Neural cell (in vitro differentiated cells): ENCODE measurements around the gene SPINK6.

ENCODE experiments used
- EP300 ChIP-seq: fragments of 450-650 bp; conservative IDR thresholded peaks from 2 replicates; pipeline ENCODE4 v1.6.1; 2014; ENCODE audit warnings: antibody characterized with exemption, mild to moderate bottlenecking, moderate library complexity; ENCODE audit not compliant: poor library complexity, severe bottlenecking
- POLR2AphosphoS5 ChIP-seq: IDR thresholded peaks from 2 replicates; pipeline ENCODE4 v1.6.1; 2012
- TAF1 ChIP-seq: IDR thresholded peaks from 2 replicates; pipeline ENCODE4 v1.6.1; 2012; ENCODE audit warnings: low read depth
- TF ChIP-seq, protein P1 (sequence below): fragments of 450-650 bp; IDR thresholded peaks from 2 replicates; pipeline ENCODE4 v1.5.1; 2014; ENCODE audit warnings: antibody characterized with exemption, mild to moderate bottlenecking, moderate library complexity; ENCODE audit not compliant: poor library complexity, severe bottlenecking

DNA sequence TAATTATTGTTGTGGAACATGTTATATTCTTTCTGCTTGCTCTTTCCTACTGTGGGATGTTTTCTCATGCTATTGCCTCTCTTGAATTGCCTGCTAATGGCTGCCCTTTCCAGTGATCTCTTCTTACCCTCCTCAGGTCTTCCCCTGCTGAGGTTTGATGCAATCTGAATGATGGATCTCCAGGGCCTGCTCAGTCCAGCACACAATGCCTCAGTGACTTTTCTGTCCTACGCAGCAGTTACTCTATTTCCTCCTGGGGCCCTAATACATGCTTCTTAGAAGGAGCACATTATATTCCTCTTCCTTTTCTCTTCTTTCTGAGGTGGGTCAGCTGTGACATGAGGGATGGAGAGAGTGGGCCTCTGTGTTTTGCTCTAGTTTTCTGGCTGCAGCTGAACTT is 34.6 kb upstream of the SPINK6 start, which contains the start of gene SPINK14:
- TF ChIP-seq, protein P1, sequence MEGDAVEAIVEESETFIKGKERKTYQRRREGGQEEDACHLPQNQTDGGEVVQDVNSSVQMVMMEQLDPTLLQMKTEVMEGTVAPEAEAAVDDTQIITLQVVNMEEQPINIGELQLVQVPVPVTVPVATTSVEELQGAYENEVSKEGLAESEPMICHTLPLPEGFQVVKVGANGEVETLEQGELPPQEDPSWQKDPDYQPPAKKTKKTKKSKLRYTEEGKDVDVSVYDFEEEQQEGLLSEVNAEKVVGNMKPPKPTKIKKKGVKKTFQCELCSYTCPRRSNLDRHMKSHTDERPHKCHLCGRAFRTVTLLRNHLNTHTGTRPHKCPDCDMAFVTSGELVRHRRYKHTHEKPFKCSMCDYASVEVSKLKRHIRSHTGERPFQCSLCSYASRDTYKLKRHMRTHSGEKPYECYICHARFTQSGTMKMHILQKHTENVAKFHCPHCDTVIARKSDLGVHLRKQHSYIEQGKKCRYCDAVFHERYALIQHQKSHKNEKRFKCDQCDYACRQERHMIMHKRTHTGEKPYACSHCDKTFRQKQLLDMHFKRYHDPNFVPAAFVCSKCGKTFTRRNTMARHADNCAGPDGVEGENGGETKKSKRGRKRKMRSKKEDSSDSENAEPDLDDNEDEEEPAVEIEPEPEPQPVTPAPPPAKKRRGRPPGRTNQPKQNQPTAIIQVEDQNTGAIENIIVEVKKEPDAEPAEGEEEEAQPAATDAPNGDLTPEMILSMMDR, result no peak
- TF ChIP-seq POLR2AphosphoS5, result no peak
- TF ChIP-seq EP300, result no peak
- no peak for TF ChIP-seq TAF1
